ENCODE results near the gene ISOC1.

Gene ISOC1

DNA sequence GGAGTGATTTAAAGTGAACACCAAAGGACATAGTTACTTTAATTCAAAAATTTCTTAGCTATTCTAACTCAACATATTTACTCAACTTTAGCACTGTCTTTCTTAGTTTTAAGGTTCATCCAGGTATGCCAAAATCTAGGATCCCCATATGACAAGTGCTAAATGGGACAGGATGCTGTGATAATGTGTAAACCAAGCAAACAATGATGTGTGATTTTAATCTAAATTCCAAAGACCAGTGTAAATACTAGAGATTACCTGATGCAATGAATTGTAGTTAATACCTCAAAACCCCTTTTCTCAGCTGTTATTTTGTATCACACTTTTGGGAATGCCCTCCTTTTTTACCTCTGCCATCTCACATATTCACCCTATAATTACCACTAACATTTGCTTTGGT is 26.8 kb upstream of the ISOC1 start:
- Histone ChIP-seq H3K9me3 (ENCODE audit: control insufficient read depth in 2 of 2, low read length in 2 of 2) (no peaks in the 10 kb centered on the region), H3K4me1 (ENCODE audit: control insufficient read depth in 2 of 2, insufficient read depth in 2 of 2, low read length in 2 of 2) (no peaks in the 10 kb centered on the region)

DNA sequence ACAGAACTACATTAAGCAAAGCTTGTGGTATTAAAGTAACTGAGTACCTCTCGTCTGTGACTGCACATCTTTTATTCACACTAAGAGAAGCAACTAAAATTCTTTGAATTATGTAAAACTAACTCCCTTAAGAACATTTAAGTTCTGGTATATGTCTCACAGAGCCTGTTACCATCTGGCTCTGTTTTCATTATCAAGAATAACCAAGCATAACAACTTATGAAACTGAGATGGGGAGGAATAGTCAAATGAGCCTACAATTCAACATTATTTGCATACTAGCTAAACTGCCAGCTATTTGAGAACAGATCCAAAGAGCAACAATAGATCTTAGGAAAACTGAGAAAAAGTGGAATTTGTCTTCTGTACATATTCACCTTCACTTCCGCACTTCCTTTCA is 25.3 kb upstream of the ISOC1 start:
- Histone ChIP-seq H3K4me3 (ENCODE audit: low read length in 2 of 2) (no peak overlapping the region), H3K36me3 (ENCODE audit: control insufficient read depth in 2 of 2, insufficient read depth in 2 of 2, low read length in 2 of 2) (no peaks in the 10 kb centered on the region), H3K27me3 (ENCODE audit: control insufficient read depth in 2 of 2, insufficient read depth in 2 of 2, low read length in 2 of 2) (no peaks in the 10 kb centered on the region), H3K9ac (ENCODE audit: low read depth in 1 of 2, low read length in 2 of 2) (no peak overlapping the region), H3K9me3 (ENCODE audit: control insufficient read depth in 2 of 2, low read length in 2 of 2) (no peaks in the 10 kb centered on the region), H3K27ac (ENCODE audit: low read depth in 2 of 2, low read length in 2 of 2) (no peak overlapping the region), H3K4me1 (ENCODE audit: control insufficient read depth in 2 of 2, insufficient read depth in 2 of 2, low read length in 2 of 2) (no peaks in the 10 kb centered on the region)

More for the DNA sequence above, 26.8 kb upstream of the ISOC1 start:
- Histone ChIP-seq H3K27ac (ENCODE audit: low read depth in 2 of 2, low read length in 2 of 2) (no peak overlapping the region), H3K4me3 (ENCODE audit: low read length in 2 of 2) (no peak overlapping the region), H3K27me3 (ENCODE audit: control insufficient read depth in 2 of 2, insufficient read depth in 2 of 2, low read length in 2 of 2) (no peaks in the 10 kb centered on the region), H3K36me3 (ENCODE audit: control insufficient read depth in 2 of 2, insufficient read depth in 2 of 2, low read length in 2 of 2) (no peaks in the 10 kb centered on the region), H3K9ac (ENCODE audit: low read depth in 1 of 2, low read length in 2 of 2) (no peak overlapping the region)

DNA sequence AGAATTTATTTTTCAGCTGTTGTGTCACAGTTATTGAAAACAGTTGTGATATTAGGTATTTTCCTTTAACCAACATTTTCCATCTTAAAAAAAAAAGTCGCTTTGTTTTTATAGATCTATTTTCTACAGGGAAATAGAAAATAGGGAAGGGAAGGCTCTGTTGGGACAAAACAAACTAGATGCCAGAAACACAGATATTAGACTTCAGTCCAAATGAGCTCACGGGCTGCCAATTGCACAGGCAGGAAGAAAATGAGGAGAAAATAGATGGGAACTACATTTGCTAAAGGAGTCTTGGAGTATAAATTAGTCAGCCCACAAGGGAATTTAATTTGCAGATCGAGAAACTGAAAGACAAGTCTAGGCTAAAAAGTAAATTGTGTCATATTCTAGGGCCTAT is 21.4 kb upstream of the ISOC1 start:
- no peak overlapping the region for H3K27ac ChIP-seq (ENCODE audit: low read depth in 2 of 2, low read length in 2 of 2)
- no peaks in the 10 kb centered on the region for H3K9me3 ChIP-seq (ENCODE audit: control insufficient read depth in 2 of 2, low read length in 2 of 2)
- no peaks in the 10 kb centered on the region for H3K27me3 ChIP-seq (ENCODE audit: control insufficient read depth in 2 of 2, insufficient read depth in 2 of 2, low read length in 2 of 2)
- H3K9ac ChIP-seq (ENCODE audit: low read depth in 1 of 2, low read length in 2 of 2), result no peak overlapping the region
- no peaks in the 10 kb centered on the region for H3K36me3 ChIP-seq (ENCODE audit: control insufficient read depth in 2 of 2, insufficient read depth in 2 of 2, low read length in 2 of 2)
- H3K4me3 ChIP-seq (ENCODE audit: low read length in 2 of 2), result no peak overlapping the region
- H3K4me1 ChIP-seq (ENCODE audit: control insufficient read depth in 2 of 2, insufficient read depth in 2 of 2, low read length in 2 of 2), result no peaks in the 10 kb centered on the region

DNA sequence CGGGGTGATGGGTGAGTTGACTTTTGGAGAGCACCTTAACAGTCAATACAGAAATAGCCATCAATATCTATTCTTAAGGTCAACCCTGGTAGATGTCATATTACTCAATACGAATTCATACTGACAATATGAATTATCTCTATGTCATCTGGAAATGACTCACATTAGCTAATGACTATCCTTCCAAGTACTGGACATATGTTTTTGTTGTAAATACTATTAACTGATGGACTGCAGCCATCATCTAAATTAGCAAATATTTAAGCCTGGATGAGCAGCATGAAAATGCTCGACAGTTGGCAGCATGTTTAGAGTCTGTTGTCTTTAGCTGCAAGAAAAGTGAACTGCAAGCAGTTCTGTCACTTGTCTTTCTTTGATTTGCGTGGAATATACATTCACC is 19.6 kb upstream of the ISOC1 start:
- H3K36me3 ChIP-seq (ENCODE audit: control insufficient read depth in 2 of 2, insufficient read depth in 2 of 2, low read length in 2 of 2), result no peaks in the 10 kb centered on the region
- no peaks in the 10 kb centered on the region for H3K27me3 ChIP-seq (ENCODE audit: control insufficient read depth in 2 of 2, insufficient read depth in 2 of 2, low read length in 2 of 2)
- no peaks in the 10 kb centered on the region for H3K4me1 ChIP-seq (ENCODE audit: control insufficient read depth in 2 of 2, insufficient read depth in 2 of 2, low read length in 2 of 2)
- H3K9ac ChIP-seq (ENCODE audit: low read depth in 1 of 2, low read length in 2 of 2), result no peak overlapping the region
- H3K9me3 ChIP-seq (ENCODE audit: control insufficient read depth in 2 of 2, low read length in 2 of 2), result no peaks in the 10 kb centered on the region
- H3K27ac ChIP-seq (ENCODE audit: low read depth in 2 of 2, low read length in 2 of 2), result no peak overlapping the region
- no peak overlapping the region for H3K4me3 ChIP-seq (ENCODE audit: low read length in 2 of 2)

DNA sequence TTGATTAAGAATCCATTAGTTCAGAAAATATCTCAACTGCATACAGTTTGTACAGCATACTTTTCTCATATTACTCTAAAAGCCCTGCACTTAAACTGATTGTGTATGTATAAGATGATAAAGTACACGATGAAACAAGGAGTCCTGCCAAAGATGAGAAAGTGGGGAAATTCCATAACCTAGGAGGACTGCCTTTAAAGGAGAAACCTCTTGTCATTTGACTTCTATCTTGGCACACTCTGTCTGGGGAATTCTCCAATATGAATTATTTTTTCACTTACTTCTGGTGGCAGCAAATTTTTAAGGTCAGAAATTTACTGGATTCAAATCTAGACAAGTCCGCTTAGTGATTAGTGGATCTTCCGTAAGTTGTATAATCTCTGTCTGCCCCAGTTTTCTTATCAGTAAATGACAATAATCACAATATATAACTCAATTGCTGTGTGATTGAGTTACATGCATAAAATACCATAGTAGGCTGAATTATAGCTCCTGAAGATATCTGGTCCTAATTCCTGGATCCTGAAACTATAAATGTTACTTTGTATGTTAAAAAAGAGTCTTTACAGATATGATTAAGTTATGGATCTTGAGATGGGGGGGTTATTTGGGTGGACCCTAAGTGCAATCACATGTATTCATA is 17.0 kb upstream of the ISOC1 start:
- no peaks in the 10 kb centered on the region for H3K4me1 ChIP-seq (ENCODE audit: control insufficient read depth in 2 of 2, insufficient read depth in 2 of 2, low read length in 2 of 2)
- no peaks in the 10 kb centered on the region for H3K27me3 ChIP-seq (ENCODE audit: control insufficient read depth in 2 of 2, insufficient read depth in 2 of 2, low read length in 2 of 2)
- H3K4me3 ChIP-seq (ENCODE audit: low read length in 2 of 2), result no peak overlapping the region
- H3K36me3 ChIP-seq (ENCODE audit: control insufficient read depth in 2 of 2, insufficient read depth in 2 of 2, low read length in 2 of 2), result no peaks in the 10 kb centered on the region
- H3K9ac ChIP-seq (ENCODE audit: low read depth in 1 of 2, low read length in 2 of 2), result no peak overlapping the region
- H3K9me3 ChIP-seq (ENCODE audit: control insufficient read depth in 2 of 2, low read length in 2 of 2), result no peaks in the 10 kb centered on the region
- H3K27ac ChIP-seq (ENCODE audit: low read depth in 2 of 2, low read length in 2 of 2), result no peak overlapping the region

DNA sequence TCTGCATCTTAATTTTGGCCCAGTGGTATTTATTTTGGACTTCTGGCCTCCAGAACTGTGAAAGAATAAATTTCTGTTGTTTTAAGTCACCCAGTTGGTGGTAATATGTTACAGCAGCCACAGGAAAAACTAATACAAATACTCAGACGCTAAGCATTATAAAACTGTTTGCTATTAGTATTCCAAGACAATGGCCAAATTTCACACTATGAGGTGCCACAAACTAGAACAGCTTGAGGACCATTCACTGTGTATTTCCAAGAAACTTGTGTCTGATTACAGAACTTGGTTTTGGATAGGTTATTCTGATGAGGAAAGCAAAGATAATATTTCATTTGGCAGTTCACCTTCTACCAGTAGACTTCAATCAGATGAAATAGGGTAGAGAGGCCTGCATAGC is 16.3 kb upstream of the ISOC1 start:
- no peaks in the 10 kb centered on the region for H3K36me3 ChIP-seq (ENCODE audit: control insufficient read depth in 2 of 2, insufficient read depth in 2 of 2, low read length in 2 of 2)
- H3K27me3 ChIP-seq (ENCODE audit: control insufficient read depth in 2 of 2, insufficient read depth in 2 of 2, low read length in 2 of 2), result no peaks in the 10 kb centered on the region
- H3K4me3 ChIP-seq (ENCODE audit: low read length in 2 of 2), result no peak overlapping the region
- H3K9ac ChIP-seq (ENCODE audit: low read depth in 1 of 2, low read length in 2 of 2), result no peak overlapping the region
- H3K27ac ChIP-seq (ENCODE audit: low read depth in 2 of 2, low read length in 2 of 2), result no peak overlapping the region
- H3K4me1 ChIP-seq (ENCODE audit: control insufficient read depth in 2 of 2, insufficient read depth in 2 of 2, low read length in 2 of 2), result no peaks in the 10 kb centered on the region
- H3K9me3 ChIP-seq (ENCODE audit: control insufficient read depth in 2 of 2, low read length in 2 of 2), result no peaks in the 10 kb centered on the region

DNA sequence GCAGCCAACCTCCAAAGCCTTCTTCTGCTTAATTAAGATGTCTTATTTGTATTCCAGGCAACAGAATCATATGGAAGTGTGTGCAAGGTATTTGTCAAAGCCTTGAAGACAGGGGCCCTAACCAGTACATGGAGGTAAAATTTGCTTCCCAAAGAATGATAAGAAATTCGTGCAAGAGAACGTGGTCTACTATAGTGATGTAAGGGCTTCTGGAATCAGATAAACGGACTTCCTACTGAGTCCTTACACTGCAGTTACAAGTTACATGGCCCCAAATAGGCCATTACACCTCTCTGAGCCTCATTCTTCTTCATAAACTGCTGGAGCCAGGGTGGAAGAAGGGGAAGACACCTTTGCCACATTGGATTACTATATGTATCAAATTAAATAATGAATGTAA is 15.9 kb upstream of the ISOC1 start:
- no peaks in the 10 kb centered on the region for H3K9me3 ChIP-seq (ENCODE audit: control insufficient read depth in 2 of 2, low read length in 2 of 2)
- no peak overlapping the region for H3K27ac ChIP-seq (ENCODE audit: low read depth in 2 of 2, low read length in 2 of 2)
- H3K9ac ChIP-seq (ENCODE audit: low read depth in 1 of 2, low read length in 2 of 2), result no peak overlapping the region
- H3K4me3 ChIP-seq (ENCODE audit: low read length in 2 of 2), result no peak overlapping the region
- H3K4me1 ChIP-seq (ENCODE audit: control insufficient read depth in 2 of 2, insufficient read depth in 2 of 2, low read length in 2 of 2), result no peaks in the 10 kb centered on the region
- H3K36me3 ChIP-seq (ENCODE audit: control insufficient read depth in 2 of 2, insufficient read depth in 2 of 2, low read length in 2 of 2), result no peaks in the 10 kb centered on the region
- no peaks in the 10 kb centered on the region for H3K27me3 ChIP-seq (ENCODE audit: control insufficient read depth in 2 of 2, insufficient read depth in 2 of 2, low read length in 2 of 2)

DNA sequence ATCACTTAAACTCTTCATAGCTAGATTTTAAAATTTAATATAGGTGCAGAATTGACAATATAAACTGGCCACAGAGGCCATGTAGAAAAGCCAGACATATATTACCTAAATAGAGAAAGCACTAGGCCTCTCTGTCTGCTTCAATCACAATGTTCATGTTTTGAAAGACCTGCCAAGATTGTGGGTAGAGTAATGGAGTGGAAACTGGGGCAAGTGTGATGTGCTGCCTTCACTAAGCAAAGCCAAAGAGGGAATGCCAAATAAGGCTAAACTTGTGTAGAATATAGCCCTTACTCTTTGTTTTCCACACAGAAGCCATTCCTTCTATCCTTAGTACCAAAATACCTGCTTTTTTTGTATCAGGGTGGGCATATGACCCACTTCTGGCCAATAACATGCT is 15.1 kb upstream of the ISOC1 start:
- Histone ChIP-seq H3K27me3 (ENCODE audit: control insufficient read depth in 2 of 2, insufficient read depth in 2 of 2, low read length in 2 of 2) (no peaks in the 10 kb centered on the region), H3K4me1 (ENCODE audit: control insufficient read depth in 2 of 2, insufficient read depth in 2 of 2, low read length in 2 of 2) (no peaks in the 10 kb centered on the region), H3K9me3 (ENCODE audit: control insufficient read depth in 2 of 2, low read length in 2 of 2) (no peaks in the 10 kb centered on the region), H3K4me3 (ENCODE audit: low read length in 2 of 2) (no peak overlapping the region), H3K9ac (ENCODE audit: low read depth in 1 of 2, low read length in 2 of 2) (no peak overlapping the region), H3K36me3 (ENCODE audit: control insufficient read depth in 2 of 2, insufficient read depth in 2 of 2, low read length in 2 of 2) (no peaks in the 10 kb centered on the region), H3K27ac (ENCODE audit: low read depth in 2 of 2, low read length in 2 of 2) (no peak overlapping the region)

DNA sequence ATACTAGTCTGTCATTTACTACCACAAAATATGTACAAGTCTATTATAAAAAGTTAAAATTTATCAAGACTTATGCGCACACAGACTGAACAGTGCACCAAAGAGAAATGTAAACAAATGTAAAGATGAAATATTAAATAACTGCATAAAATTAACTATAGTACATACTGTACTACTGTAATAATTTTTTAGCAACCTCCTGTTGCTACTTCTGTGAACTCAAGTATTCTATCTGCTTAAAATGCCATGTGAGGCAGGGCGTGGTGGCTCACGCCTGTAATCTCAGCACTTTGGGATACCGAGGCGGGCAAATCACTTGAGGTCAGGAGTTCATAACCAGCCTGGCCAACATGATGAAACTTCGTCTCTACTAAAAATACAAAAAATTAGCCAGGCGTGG is 13.8 kb upstream of the ISOC1 start:
- Histone ChIP-seq H3K4me1 (ENCODE audit: control insufficient read depth in 2 of 2, insufficient read depth in 2 of 2, low read length in 2 of 2) (no peaks in the 10 kb centered on the region), H3K9me3 (ENCODE audit: control insufficient read depth in 2 of 2, low read length in 2 of 2) (no peaks in the 10 kb centered on the region), H3K27ac (ENCODE audit: low read depth in 2 of 2, low read length in 2 of 2) (no peak overlapping the region), H3K36me3 (ENCODE audit: control insufficient read depth in 2 of 2, insufficient read depth in 2 of 2, low read length in 2 of 2) (no peaks in the 10 kb centered on the region), H3K27me3 (ENCODE audit: control insufficient read depth in 2 of 2, insufficient read depth in 2 of 2, low read length in 2 of 2) (no peaks in the 10 kb centered on the region), H3K9ac (ENCODE audit: low read depth in 1 of 2, low read length in 2 of 2) (no peak overlapping the region), H3K4me3 (ENCODE audit: low read length in 2 of 2) (no peak overlapping the region)

DNA sequence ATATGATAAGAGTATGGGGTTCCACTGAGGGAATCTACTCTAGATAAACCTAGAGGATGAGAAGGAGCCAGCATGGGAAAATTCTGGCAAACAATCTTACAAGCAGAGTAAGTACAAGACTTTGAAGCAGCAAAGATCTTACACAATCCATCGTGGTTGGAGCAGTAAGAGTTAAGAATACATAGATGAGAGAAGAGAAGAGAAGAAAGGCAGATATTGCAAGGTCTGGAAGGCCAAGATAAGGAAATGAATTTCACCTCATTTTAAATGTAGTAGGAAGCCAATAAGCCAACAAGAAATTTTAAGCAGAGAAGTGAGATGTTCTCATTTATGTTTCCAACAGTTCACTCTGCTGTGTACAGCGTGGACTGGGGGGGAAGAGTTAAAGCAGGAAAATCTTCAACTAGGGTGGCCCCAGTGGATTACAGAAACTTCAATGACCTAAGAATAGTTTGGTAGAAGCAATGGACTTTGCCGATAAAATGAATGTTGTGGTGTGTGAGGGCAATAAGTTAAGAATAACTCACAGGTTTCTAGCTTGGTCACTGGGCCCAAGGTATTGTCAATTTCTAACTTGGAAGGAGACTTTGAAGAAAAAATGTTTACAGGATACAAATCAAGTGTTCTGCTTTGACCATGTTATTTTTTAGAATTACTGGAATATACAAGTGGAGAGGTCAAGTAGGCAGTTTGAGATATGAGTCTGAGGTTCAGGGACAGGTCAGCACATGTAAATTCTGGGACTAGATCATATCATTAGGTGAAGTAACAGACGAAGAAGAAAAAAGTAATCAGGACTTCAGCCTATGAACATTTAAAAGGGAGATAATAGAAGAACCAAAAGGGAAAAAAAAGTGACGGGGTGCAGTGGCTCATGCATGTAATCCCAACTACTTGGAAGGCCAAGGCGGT is 12.1 kb upstream of the ISOC1 start:
- Histone ChIP-seq H3K36me3 (ENCODE audit: control insufficient read depth in 2 of 2, insufficient read depth in 2 of 2, low read length in 2 of 2) (no peaks in the 10 kb centered on the region), H3K27me3 (ENCODE audit: control insufficient read depth in 2 of 2, insufficient read depth in 2 of 2, low read length in 2 of 2) (no peaks in the 10 kb centered on the region), H3K9me3 (ENCODE audit: control insufficient read depth in 2 of 2, low read length in 2 of 2) (no peaks in the 10 kb centered on the region), H3K9ac (ENCODE audit: low read depth in 1 of 2, low read length in 2 of 2) (no peak overlapping the region), H3K4me3 (ENCODE audit: low read length in 2 of 2) (no peak overlapping the region), H3K27ac (ENCODE audit: low read depth in 2 of 2, low read length in 2 of 2) (no peak overlapping the region), H3K4me1 (ENCODE audit: control insufficient read depth in 2 of 2, insufficient read depth in 2 of 2, low read length in 2 of 2) (no peaks in the 10 kb centered on the region)

All from mucosa of rectum (tissue), 2 donors.